ENCODE results near the gene TMEM106B. TPM values are rescaled to one million over a fixed set of nuclear protein-coding genes. Genes with fewer than 3 reads are reported as not detected.

TMEM106B gene
- total and polyA plus RNA-seq, 10 of the 15 experiments (the other 5 are each of a cell fraction or from before 2014, with no cell fraction given): 3.7 to 21.2 (median 12.3) TPM

DNA sequence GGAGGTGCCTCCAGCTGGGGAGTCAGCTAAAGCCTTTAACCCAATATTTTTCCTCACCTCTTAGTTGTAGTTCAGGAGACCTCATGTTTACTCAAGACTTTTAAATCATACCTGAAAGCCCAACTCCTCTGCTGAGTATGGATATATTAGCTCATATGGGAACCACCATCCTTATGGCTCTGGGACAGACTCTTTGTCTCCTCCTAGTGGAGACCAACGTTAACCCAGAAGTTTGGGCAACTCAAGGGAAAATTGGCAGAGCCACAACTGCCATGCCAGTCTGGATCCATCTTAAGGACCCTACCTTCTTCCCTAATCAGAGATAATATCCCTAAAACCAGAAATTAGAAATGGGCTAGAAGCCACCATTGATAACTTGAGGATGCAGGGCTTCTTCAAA, 80.8 kb downstream of the TMEM106B start:
- BruUV-seq (replicated peaks): no TSS peak
- RAD21 ChIA-PET (ENCODE audit: unreplicated experiment): interaction anchor here (0.5 kb wide), 1 partner anchor 466 kb away, joined by 3 read pairs; no protein-coding TSS in a partner anchor
- Histone ChIP-seq H2AFZ (ENCODE audit: control insufficient read depth, low read depth, low read length) (no peak overlapping the region), H3K36me3 (ENCODE audit: control insufficient read depth in 2 of 2, insufficient read depth in 2 of 2, low read length in 1 of 2) (no peaks in the 10 kb centered on the region), H3K9ac (ENCODE audit: control insufficient read depth, insufficient read depth, low read length) (no peak overlapping the region), H3K9me3 (replicated peaks; ENCODE audit: control insufficient read depth, insufficient read depth, low read length) (peaks cover 3% of the 10 kb centered on the region; the same call in 1 of the 3 replicates), H3K4me3 (no peak overlapping the region), H3K4me2 (ENCODE audit: control insufficient read depth, insufficient read depth) (no peak overlapping the region), H3K27me3 (replicated peaks in 1 of 2; ENCODE audit: control insufficient read depth in 2 of 2, insufficient read depth in 2 of 2, low read length in 1 of 2) (no peaks in the 10 kb centered on the region; a peak in 3 of 4 replicates), H4K20me1 (ENCODE audit: control insufficient read depth, insufficient read depth) (no peaks in the 10 kb centered on the region), H3K79me2 (ENCODE audit: control insufficient read depth, insufficient read depth, low read length) (no peaks in the 10 kb centered on the region), H3K27ac (ENCODE audit: control insufficient read depth, insufficient read depth) (no peak overlapping the region), H3K4me1 (ENCODE audit: control insufficient read depth, insufficient read depth, low read length) (no peaks in the 10 kb centered on the region)
- WGBS (ENCODE audit: insufficient coverage, insufficient replicate concordance, low lambda C conversion rate, missing lambda C conversion rate): 4% methylated on average over 1 of the region's 1 CpG
- SMC1A ChIA-PET (ENCODE audit: uncharacterized antibody, unreplicated experiment): interaction anchor here (0.6 to 1.6 kb wide), 7 partner anchors 12 to 229 kb away, joined by 3 to 6 read pairs (median 3); partner anchors contain the start of gene TMEM106B
- TF ChIP-seq RAD21 (IDR thresholded peaks at IDR 0.05; ENCODE audit: insufficient read depth, low read depth, low read length): peak; percentile 52
- TF ChIP-seq, protein P1, sequence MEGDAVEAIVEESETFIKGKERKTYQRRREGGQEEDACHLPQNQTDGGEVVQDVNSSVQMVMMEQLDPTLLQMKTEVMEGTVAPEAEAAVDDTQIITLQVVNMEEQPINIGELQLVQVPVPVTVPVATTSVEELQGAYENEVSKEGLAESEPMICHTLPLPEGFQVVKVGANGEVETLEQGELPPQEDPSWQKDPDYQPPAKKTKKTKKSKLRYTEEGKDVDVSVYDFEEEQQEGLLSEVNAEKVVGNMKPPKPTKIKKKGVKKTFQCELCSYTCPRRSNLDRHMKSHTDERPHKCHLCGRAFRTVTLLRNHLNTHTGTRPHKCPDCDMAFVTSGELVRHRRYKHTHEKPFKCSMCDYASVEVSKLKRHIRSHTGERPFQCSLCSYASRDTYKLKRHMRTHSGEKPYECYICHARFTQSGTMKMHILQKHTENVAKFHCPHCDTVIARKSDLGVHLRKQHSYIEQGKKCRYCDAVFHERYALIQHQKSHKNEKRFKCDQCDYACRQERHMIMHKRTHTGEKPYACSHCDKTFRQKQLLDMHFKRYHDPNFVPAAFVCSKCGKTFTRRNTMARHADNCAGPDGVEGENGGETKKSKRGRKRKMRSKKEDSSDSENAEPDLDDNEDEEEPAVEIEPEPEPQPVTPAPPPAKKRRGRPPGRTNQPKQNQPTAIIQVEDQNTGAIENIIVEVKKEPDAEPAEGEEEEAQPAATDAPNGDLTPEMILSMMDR (IDR thresholded peaks at IDR 0.05 in 2 of 3, conservative IDR thresholded peaks at IDR 0.05 in 1 of 3; ENCODE audit: control insufficient read depth in 2 of 3, extremely low read depth in 1 of 3, insufficient read depth in 1 of 3, low read depth in 3 of 3, low read length in 3 of 3): peak; percentile 29 to 58 (median 45); a peak in 4 of 6 replicates
- TF ChIP-seq SMC3 (IDR thresholded peaks at IDR 0.05; ENCODE audit: borderline replicate concordance, low read length): peak; percentile 50
- no peak for TF ChIP-seq ASH2L (IDR thresholded peaks at IDR 0.05; ENCODE audit: borderline replicate concordance, low read depth)
- no peak for TF ChIP-seq PAX5 (IDR thresholded peaks at IDR 0.05; ENCODE audit: borderline replicate concordance, low read depth, low read length)
- in situ Hi-C loops (cut with MboI) (no loop called here), intact Hi-C loops (cut with micrococcal nuclease; ENCODE audit: unreplicated experiment) (no loop called here)
- FAIRE-seq (no peak), ATAC-seq (peak; percentile 67), DNase-seq (ENCODE audit: low read depth, low spot score) (no peak)
- POLR2A ChIA-PET: no interaction called here
- CTCF ChIA-PET: interaction anchor here (0.5 to 1.3 kb wide), 9 partner anchors 12 to 376 kb away, joined by 3 to 5 read pairs (median 4); no protein-coding TSS in a partner anchor

Other genes starting within 250 kb of the TMEM106B start
- 1.9 and 2.9 TPM in 2 replicates for gene VWDE, start 192.6 kb downstream of the TMEM106B start, total RNA-seq (2014; rRNA removed)
- gene VWDE, start 192.6 kb downstream of the TMEM106B start, total RNA-seq (2014; rRNA removed; fragmentation: Illumina TruSeq; extraction: Trizol): 2.1 and 2.3 TPM in 2 replicates
- 0.74 and 1.5 TPM in 2 replicates for gene VWDE, start 192.6 kb downstream of the TMEM106B start, total RNA-seq (2021)
- 0.75 and 1.2 TPM in 2 replicates for gene VWDE, start 192.6 kb downstream of the TMEM106B start, polyA plus RNA-seq (2011; rRNA removed)
- gene VWDE, start 192.6 kb downstream of the TMEM106B start, polyA plus RNA-seq (2014; fragmentation: Illumina TruSeq; extraction: Trizol): 1.2 and 1.5 TPM in 2 replicates
- 1 to 10 TPM; 1.1 to 1.8 TPM for gene VWDE, start 192.6 kb downstream of the TMEM106B start, polyA plus RNA-seq (2014; fragmentation: Nextera tagmentation; extraction: Ambion mirVana)
- gene VWDE, start 192.6 kb downstream of the TMEM106B start, polyA plus RNA-seq (2014; rRNA removed): 0.52 and 0.96 TPM in 2 replicates
- gene VWDE, start 192.6 kb downstream of the TMEM106B start, polyA plus RNA-seq (2016; fragmentation: Nextera tagmentation; extraction: Ambion mirVana): 1 to 10 TPM; 1.1 to 1.7 TPM